GM23248 (cell line): ENCODE data around the gene PDZD7.

Experiments used
- EZH2 ChIP-seq: fragments of 200-600 bp; sonication (generic); IDR thresholded peaks from 2 replicates; pipeline ENCODE4 v1.6.1; 2018; ENCODE audit warnings: antibody characterized with exemption, mild to moderate bottlenecking; ENCODE audit not compliant: insufficient read depth, poor library complexity, severe bottlenecking
- EZH2phosphoT487 ChIP-seq: fragments of 200-600 bp; sonication (generic); IDR thresholded peaks from 2 replicates; pipeline ENCODE4 v1.6.1; 2018; ENCODE audit warnings: antibody characterized with exemption, moderate library complexity, mild to moderate bottlenecking, low read depth; ENCODE audit not compliant: insufficient read depth

GRCh38 chr10:101050208-101051069 lies 19.5 kb upstream of the PDZD7 start:
- no peak for TF ChIP-seq EZH2phosphoT487
- no peak for TF ChIP-seq EZH2
